Measurements from ENCODE around the gene ZHX3. TPM values are rescaled to one million over a fixed set of nuclear protein-coding genes. Genes with fewer than 3 reads are reported as not detected.
A peak's percentile ranks its signal among the peaks of the same experiment; 100 is the strongest.
"Not testable (repeated sequence)": the region's sequence is repeated elsewhere in the genome, so short reads cannot be mapped to it uniquely, and the experiment has no call there.

The ZHX3 gene
- total and polyA plus RNA-seq, 9 donors = 5.7 to 11.4 (median 7.8) TPM

DNA sequence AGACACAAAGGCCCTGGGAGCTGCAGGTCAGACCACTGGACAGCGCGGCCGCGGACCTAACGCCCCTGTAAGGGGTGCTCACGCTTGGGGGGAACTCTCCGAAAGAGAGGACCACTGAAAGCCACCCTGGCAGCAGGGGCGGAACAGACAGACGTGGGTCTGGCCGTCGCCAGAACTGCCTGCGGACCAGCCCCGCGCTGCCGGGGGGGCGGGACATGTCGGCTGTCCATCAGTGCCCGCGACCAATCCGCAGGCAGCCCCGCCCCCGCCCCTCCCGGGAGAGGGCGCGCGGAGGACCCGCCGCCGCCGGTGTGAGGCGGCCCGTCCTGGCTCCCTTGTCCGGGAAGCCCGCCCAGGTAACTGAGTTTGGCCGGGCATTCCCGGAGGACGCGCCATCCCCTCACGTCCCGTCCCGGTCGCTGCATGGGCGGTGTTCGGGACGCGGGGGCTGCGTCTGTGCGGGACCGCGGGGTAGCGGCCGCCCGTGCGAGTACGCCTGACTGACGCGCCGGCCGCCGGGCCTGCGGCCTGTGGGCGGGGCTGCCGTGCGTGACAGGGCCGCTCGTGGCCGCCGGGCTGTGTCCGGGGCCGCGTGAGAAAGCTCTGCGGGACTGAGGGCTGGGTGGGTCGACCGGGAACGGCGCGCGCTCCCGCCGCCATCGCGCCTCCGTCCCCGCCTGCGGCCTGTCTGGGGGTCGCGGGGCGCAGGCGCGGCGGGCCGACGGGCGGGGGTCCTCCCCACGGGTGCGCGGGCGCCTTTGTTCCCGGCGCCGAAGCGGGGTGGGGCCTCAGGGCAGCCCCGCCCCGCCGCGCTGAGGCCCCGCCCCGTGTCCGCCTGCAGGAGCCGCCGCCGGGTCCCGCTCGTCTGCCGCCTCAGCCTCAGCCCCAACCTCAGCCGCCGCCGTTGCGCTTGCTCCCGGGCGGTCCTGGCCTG lies 180.6 kb downstream of the ZHX3 start, which contains the start of gene PLCG1:
Gene PLCG1, plus strand, starts transcription at position 864 of the 934 bp plus-strand sequence. CDS start 99 bp downstream, outside the sequence.
- H3K4me1 ChIP-seq (ENCODE audit: control insufficient read depth, insufficient read depth, low read length) = peaks cover 40% of the 10 kb centered on the region
- H3K36me3 ChIP-seq (ENCODE audit: control insufficient read depth, insufficient read depth, low read length) = peaks cover 17% of the 10 kb centered on the region
- H3K9me3 ChIP-seq (replicated peaks; ENCODE audit: control insufficient read depth, low read depth, low read length) = no peaks in the 10 kb centered on the region
- peak within 1 kb of the TSS; percentile 91 for H3K27ac ChIP-seq (ENCODE audit: low read length)
- peak; percentile 95 for DNase-seq
- under 1% methylated on average over 121 of the region's 121 CpGs for WGBS (ENCODE audit: insufficient coverage)
- no peaks in the 10 kb centered on the region for H3K27me3 ChIP-seq (ENCODE audit: control insufficient read depth, insufficient read depth, low read length)
- peak within 1 kb of the TSS; percentile 66 for H3K4me3 ChIP-seq (ENCODE audit: low read length)

DNA sequence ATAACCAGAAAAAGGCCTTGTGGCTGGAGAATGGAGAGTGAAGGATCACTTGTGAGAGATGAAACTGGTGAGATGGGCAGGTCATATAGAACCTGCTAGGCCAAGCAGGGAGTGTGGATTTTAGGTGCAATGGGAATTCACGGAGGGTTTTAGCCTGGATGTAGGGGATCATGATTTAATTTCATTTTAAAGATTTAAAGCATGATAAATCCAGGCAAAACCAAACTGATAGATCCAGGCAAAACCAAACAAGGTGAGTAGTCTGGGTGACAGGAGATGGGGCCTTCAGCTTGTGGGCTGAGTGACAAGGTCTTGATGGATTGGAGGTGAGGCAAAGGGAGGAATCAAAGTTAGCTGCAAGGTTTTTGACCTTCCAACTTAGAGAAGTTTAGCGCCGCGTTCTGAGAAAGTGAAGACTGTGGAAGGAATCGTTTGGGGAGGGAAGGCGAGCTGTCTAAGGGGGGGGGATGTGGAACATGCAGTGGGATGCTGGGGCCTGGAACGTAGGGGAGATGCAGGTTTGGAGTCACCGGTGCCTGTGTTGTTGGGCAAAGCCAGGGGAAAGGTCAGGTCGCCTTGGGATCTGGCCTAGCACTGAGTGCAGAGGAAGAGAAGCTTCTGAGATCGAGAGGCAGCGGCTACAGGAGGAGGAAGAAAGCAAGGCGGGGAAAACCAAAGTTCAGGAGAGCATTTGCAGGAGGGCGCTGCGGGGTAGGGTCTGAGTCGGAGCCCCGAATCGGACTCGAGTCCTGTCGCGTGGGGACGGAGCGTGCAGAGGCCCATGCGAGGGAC lies 181.4 kb downstream of the ZHX3 start:
- WGBS (ENCODE audit: insufficient coverage) = 26% methylated on average over 22 of the region's 23 CpGs
- no peak for DNase-seq
- Histone ChIP-seq H3K27ac (ENCODE audit: low read length) (peak overlapping the region; percentile 91), H3K9me3 (replicated peaks; ENCODE audit: control insufficient read depth, low read depth, low read length) (no peaks in the 10 kb centered on the region), H3K4me1 (ENCODE audit: control insufficient read depth, insufficient read depth, low read length) (peaks cover 32% of the 10 kb centered on the region), H3K4me3 (ENCODE audit: low read length) (peak overlapping the region; percentile 66), H3K36me3 (ENCODE audit: control insufficient read depth, insufficient read depth, low read length) (peaks cover 17% of the 10 kb centered on the region), H3K27me3 (ENCODE audit: control insufficient read depth, insufficient read depth, low read length) (no peaks in the 10 kb centered on the region)

DNA sequence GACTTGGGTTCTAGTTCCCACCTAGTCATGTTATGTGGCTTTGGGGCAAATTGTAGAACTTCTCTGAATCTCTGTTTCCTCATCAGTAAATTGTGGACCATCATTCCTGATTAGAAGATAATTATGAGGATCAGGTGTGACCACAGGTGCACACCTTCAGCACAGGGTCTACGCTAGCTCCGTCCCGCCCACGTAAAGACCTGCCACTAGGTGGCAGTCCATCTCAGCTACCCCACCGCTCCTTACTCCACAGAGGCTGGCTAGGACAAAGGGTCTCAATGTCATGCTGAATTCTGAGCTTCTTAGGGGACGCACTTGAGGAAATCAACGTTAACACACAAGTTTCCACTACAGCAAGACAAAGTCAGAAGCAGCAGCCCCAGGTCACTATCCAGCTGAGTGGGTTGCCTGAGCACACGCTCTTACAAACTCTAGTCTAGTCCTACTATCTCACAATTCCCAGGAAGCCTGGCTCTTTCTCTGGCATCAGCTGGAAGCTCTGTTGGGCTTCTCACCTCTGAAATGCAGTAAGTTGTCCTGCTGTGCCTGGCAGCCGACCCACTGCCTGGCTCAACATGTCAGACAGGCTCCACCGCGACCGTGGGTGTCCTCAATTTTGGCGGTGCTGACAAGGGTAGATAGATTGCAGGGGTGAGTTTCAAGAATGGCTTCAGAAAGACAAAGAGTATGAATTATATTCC lies 182.2 kb downstream of the ZHX3 start:
- Histone ChIP-seq H3K27me3 (ENCODE audit: control insufficient read depth, insufficient read depth, low read length) (no peaks in the 10 kb centered on the region), H3K4me3 (ENCODE audit: low read length) (no peak overlapping the region), H3K27ac (ENCODE audit: low read length) (no peak overlapping the region), H3K9me3 (replicated peaks; ENCODE audit: control insufficient read depth, low read depth, low read length) (no peaks in the 10 kb centered on the region), H3K36me3 (ENCODE audit: control insufficient read depth, insufficient read depth, low read length) (peaks cover 11% of the 10 kb centered on the region), H3K4me1 (ENCODE audit: control insufficient read depth, insufficient read depth, low read length) (peaks cover 25% of the 10 kb centered on the region)
- DNase-seq = peak; percentile 31
- WGBS (ENCODE audit: insufficient coverage) = 43% methylated on average over 9 of the region's 13 CpGs

DNA sequence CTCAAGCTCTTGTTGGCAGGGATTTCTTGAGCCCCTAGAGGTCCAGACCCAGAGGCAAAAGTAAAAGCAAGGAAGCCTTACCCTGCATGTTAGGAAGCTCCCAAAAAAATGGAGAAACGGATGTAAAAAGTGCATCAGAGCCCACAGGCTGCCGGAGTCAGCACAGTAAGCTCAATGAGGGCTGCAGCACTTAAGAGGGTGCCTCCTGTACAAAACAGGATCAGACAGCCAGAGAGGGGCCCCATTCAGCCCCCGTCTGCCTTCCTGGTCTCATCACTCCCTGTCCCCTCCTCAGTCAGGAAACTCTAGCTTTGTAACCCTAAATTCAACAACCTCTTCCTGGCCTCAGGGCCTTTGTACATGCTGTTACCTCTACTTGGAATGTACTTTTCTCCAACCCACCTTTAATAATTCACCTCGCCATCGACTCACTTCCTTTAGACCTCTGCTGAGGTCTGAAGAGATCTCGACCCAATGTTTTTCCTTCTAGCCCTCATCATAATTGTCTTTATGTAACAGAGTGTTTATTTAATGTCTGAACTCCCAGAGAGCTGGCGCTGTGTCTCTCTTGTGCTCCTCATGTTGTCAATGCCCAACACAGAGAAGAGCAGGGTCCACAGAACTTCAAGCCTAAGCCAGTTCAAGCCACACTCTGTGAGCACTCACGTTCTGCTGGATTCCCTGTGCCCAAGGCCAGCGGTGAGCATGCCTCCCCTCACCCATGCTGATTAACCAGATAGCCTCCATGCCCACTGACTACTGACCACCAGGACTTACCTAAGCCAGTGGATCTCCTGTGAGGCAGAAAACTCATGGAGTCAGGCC lies 183.0 kb downstream of the ZHX3 start:
- no peak overlapping the region for H3K27ac ChIP-seq (ENCODE audit: low read length)
- no peaks in the 10 kb centered on the region for H3K9me3 ChIP-seq (replicated peaks; ENCODE audit: control insufficient read depth, low read depth, low read length)
- H3K4me3 ChIP-seq (ENCODE audit: low read length) = no peak overlapping the region
- 73% methylated on average over 6 of the region's 9 CpGs for WGBS (ENCODE audit: insufficient coverage)
- DNase-seq = no peak
- no peaks in the 10 kb centered on the region for H3K27me3 ChIP-seq (ENCODE audit: control insufficient read depth, insufficient read depth, low read length)
- peaks cover 3% of the 10 kb centered on the region for H3K36me3 ChIP-seq (ENCODE audit: control insufficient read depth, insufficient read depth, low read length)
- peaks cover 17% of the 10 kb centered on the region for H3K4me1 ChIP-seq (ENCODE audit: control insufficient read depth, insufficient read depth, low read length)

DNA sequence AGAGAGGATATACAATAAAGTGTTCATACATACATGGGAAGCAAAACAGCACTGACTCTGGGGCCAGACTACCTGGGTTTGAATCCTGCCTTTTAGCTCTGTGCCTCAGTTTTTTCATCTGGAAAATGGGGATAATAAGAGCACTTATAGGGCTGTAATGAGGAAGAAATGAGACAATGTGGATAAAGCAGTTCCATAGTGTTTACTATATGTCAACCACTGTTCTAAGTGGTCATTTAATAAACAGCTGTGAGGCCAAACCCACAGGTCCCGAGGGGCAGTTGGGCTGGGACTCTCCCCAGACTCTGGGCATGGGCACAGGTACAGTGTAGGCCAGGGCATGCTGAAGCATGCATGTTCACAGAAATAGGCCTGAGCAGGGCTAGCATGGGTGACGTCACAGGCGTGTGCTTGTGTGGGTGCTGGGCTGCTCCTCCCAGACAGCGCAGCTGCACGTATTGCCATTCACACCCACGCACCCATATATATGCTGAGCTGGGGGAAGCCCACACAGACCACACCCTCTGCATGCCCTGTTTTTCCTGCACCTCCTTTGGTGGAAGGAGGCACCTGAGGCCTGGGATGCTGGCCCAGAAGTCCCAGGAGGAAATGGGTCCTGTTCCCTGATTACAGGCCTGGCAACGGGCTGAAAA lies 183.7 kb downstream of the ZHX3 start:
- peak; percentile 27 for DNase-seq
- Histone ChIP-seq H3K9me3 (replicated peaks; ENCODE audit: control insufficient read depth, low read depth, low read length) (no peaks in the 10 kb centered on the region), H3K36me3 (ENCODE audit: control insufficient read depth, insufficient read depth, low read length) (peaks cover 3% of the 10 kb centered on the region), H3K4me3 (ENCODE audit: low read length) (no peak overlapping the region), H3K27ac (ENCODE audit: low read length) (no peak overlapping the region), H3K4me1 (ENCODE audit: control insufficient read depth, insufficient read depth, low read length) (peaks cover 10% of the 10 kb centered on the region), H3K27me3 (ENCODE audit: control insufficient read depth, insufficient read depth, low read length) (no peaks in the 10 kb centered on the region)
- 78% methylated on average over 4 of the region's 7 CpGs for WGBS (ENCODE audit: insufficient coverage)

DNA sequence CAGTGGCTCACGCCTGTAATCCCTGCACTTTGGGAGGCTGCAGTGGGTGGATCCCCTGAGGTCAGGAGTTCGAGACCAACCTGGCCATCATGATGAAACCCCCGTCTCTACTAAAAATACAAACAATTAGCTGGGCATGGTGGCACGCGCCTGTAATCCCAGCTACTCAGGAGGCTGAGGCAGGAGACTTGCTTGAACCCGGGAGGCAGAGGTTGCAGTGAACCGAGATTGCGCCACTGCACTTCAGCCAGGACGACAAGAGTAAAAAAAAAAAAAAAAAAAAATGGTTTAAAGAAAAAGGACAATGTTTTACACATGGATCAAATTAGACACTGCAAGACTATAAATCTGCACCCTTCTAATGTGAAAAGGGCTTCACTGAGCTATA lies 185.1 kb downstream of the ZHX3 start:
- 67% methylated on average over 1 of the region's 9 CpGs for WGBS (ENCODE audit: insufficient coverage)

DNA sequence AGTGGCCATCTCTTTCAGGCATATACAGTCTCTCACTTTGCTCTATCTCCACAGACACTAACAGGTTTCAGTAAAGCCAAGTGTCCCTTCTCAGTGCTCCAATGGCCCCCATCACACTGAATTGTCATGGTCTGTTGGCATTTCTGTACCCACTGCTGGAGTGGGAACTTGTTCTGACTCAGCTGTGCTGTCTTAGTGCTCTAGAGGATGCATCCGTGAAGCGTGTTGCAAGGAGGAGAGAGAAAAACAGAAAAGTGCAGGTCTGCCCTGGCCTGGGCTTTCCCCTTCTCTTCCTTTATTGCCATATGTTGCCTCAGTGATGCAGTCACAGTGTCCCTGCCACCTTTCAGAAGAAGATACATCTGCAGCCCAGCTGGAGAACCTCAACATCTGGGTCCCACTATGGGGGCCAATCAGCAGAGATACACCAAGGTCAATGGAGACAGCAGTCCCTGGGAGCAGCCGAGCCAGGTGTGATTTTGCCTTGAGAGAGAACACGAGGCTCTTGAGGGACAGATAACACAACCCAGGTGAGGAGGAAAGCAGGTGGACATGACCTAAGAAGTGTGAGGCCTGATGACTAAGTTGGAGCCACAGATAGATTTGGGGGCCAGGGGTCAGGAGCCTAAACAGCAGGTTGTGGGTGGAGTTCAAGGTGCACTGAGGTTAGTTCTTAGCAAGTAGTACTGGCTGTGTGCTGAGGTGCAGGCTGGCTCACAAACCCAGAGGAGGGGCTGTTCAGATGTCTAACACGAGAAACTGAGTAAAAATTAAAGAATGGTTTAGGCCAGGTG lies 185.7 kb downstream of the ZHX3 start:
- WGBS (ENCODE audit: insufficient coverage) = 39% methylated on average over 3 of the region's 5 CpGs
- Histone ChIP-seq H3K36me3 (ENCODE audit: control insufficient read depth, insufficient read depth, low read length) (peaks cover 4% of the 10 kb centered on the region), H3K9me3 (replicated peaks; ENCODE audit: control insufficient read depth, low read depth, low read length) (no peaks in the 10 kb centered on the region), H3K4me1 (ENCODE audit: control insufficient read depth, insufficient read depth, low read length) (peaks cover 6% of the 10 kb centered on the region), H3K27ac (ENCODE audit: low read length) (no peak overlapping the region), H3K4me3 (ENCODE audit: low read length) (no peak overlapping the region), H3K27me3 (ENCODE audit: control insufficient read depth, insufficient read depth, low read length) (no peaks in the 10 kb centered on the region)
- DNase-seq = no peak

More for the DNA sequence above, 185.1 kb downstream of the ZHX3 start:
- H3K27ac ChIP-seq (ENCODE audit: low read length); H3K4me3 ChIP-seq (ENCODE audit: low read length); H3K36me3 ChIP-seq (ENCODE audit: control insufficient read depth, insufficient read depth, low read length); DNase-seq; H3K27me3 ChIP-seq (ENCODE audit: control insufficient read depth, insufficient read depth, low read length); H3K4me1 ChIP-seq (ENCODE audit: control insufficient read depth, insufficient read depth, low read length); H3K9me3 ChIP-seq (replicated peaks; ENCODE audit: control insufficient read depth, low read depth, low read length): not testable (repeated sequence)

All from muscle of leg (tissue), 11 donors.